SH-SY5Y (cell line): Measurements from ENCODE around the gene ADORA1.

Source experiments
- GATA2 ChIP-seq: IDR thresholded peaks from 2 replicates; pipeline ENCODE4 v1.6.1; 2011; ENCODE audit warnings: mild to moderate bottlenecking, low read depth, low read length
- GATA3 ChIP-seq: IDR thresholded peaks from 2 replicates; pipeline ENCODE4 v1.6.1; 2011; ENCODE audit warnings: low read depth, mild to moderate bottlenecking, low read length, moderate library complexity

- TF ChIP-seq GATA2 (no peak), GATA3 (no peak)
Measured at GRCh38 chr1:203163891-203164635, 36.5 kb downstream of the ADORA1 start.
